Mesodermal cell (in vitro differentiated cells): ENCODE results near the gene RUBCN.
A peak's percentile ranks its signal among the peaks of the same experiment; 100 is the strongest.

ENCODE experiments used
- H3K27ac ChIP-seq: 2 replicates; pipeline ENCODE4 v1.7.0; 2013; ENCODE audit warnings: mild to moderate bottlenecking, low read depth, low read length, moderate library complexity; ENCODE audit not compliant: severe bottlenecking
- H3K36me3 ChIP-seq: 2 replicates; pipeline ENCODE4 v1.7.1; 2013; ENCODE audit warnings: mild to moderate bottlenecking, low read length, moderate library complexity; ENCODE audit not compliant: control insufficient read depth, insufficient read depth
- H3K4me1 ChIP-seq: one replicate; pipeline ENCODE4 v1.7.1; 2013; ENCODE audit warnings: mild to moderate bottlenecking, low read length; ENCODE audit not compliant: insufficient read depth, control insufficient read depth, poor library complexity, severe bottlenecking
- H3K4me3 ChIP-seq: 2 replicates; pipeline ENCODE4 v1.7.0; 2013; ENCODE audit warnings: low read length, control low read depth, mild to moderate bottlenecking; ENCODE audit not compliant: insufficient read depth, poor library complexity, severe bottlenecking; ENCODE audit errors: extremely low read depth
- H3K9me3 ChIP-seq: 2 replicates; pipeline ENCODE4 v1.7.1; 2013; ENCODE audit warnings: mild to moderate bottlenecking, low read length, moderate library complexity; ENCODE audit not compliant: control insufficient read depth
- WGBS, 2 experiments: methylation state at CpG; one replicate each; pipeline ENCODE4 v1.1.5; 2013; ENCODE audit warnings: missing lambda C conversion rate in 2 of 2; ENCODE audit not compliant: insufficient coverage in 2 of 2; 5-methylcytosine and 5-hydroxymethylcytosine counted together

The RUBCN gene

GRCh38 chr3:197750396-197750831, 13.7 kb upstream of the RUBCN start:
- H3K36me3 ChIP-seq: no peaks in the 10 kb centered on the region
- peak overlapping the region; percentile 86 for H3K27ac ChIP-seq
- no peaks in the 10 kb centered on the region for H3K9me3 ChIP-seq
- H3K4me3 ChIP-seq: peak overlapping the region; percentile 92
- peaks cover 15% of the 10 kb centered on the region for H3K4me1 ChIP-seq
- WGBS, 2 experiments: 0 to 1% methylated on average over 26 to 36 of the region's 43 CpGs

GRCh38 chr3:197749601-197750395, 13.1 kb upstream of the RUBCN start, which contains the start of gene FYTTD1:
Gene FYTTD1 (plus strand): TSS chr3:197749883. CDS start chr3:197749972, 89 bp downstream.
- Histone ChIP-seq H3K9me3 (no peaks in the 10 kb centered on the region), H3K4me1 (peaks cover 15% of the 10 kb centered on the region), H3K36me3 (no peaks in the 10 kb centered on the region), H3K4me3 (peak within 1 kb of the TSS; percentile 92), H3K27ac (peak within 1 kb of the TSS; percentile 86)
- WGBS, 2 experiments: 0% methylated on average over 54 to 88 of the region's 104 CpGs

GRCh38 chr3:197749315-197749600, 12.6 kb upstream of the RUBCN start:
- peak overlapping the region; percentile 92 for H3K4me3 ChIP-seq
- H3K9me3 ChIP-seq: no peaks in the 10 kb centered on the region
- H3K27ac ChIP-seq: peak overlapping the region; percentile 86
- H3K36me3 ChIP-seq: no peaks in the 10 kb centered on the region
- peaks cover 15% of the 10 kb centered on the region for H3K4me1 ChIP-seq
- 1 to 5% methylated on average over 17 to 18 of the region's 18 CpGs for WGBS, 2 experiments

GRCh38 chr3:197748597-197749314, 12.1 kb upstream of the RUBCN start:
- no peaks in the 10 kb centered on the region for H3K9me3 ChIP-seq
- H3K4me1 ChIP-seq: peaks cover 15% of the 10 kb centered on the region
- H3K36me3 ChIP-seq: no peaks in the 10 kb centered on the region
- H3K4me3 ChIP-seq: peak overlapping the region; percentile 92
- 57 to 67% methylated on average over 5 to 6 of the region's 12 CpGs for WGBS, 2 experiments
- peak overlapping the region; percentile 86 for H3K27ac ChIP-seq

GRCh38 chr3:197746801-197747237, 10.1 kb upstream of the RUBCN start:
- WGBS, 2 experiments: 80 to 89% methylated on average over 1 of the region's 4 CpGs
- H3K4me3 ChIP-seq: no peak overlapping the region
- H3K36me3 ChIP-seq: no peaks in the 10 kb centered on the region
- no peaks in the 10 kb centered on the region for H3K9me3 ChIP-seq
- peak overlapping the region; percentile 7 for H3K27ac ChIP-seq
- H3K4me1 ChIP-seq: peaks cover 9% of the 10 kb centered on the region

- H3K36me3 ChIP-seq: no peaks in the 10 kb centered on the region
- WGBS, 2 experiments: 100% methylated on average over 2 of the region's 3 CpGs; no CpG with 5 or more reads in 1 of the 2 experiments
- H3K4me3 ChIP-seq: no peak overlapping the region
- peak overlapping the region; percentile 7 for H3K27ac ChIP-seq
- peaks cover 6% of the 10 kb centered on the region for H3K4me1 ChIP-seq
- H3K9me3 ChIP-seq: no peaks in the 10 kb centered on the region
These were observed 9.5 kb upstream of the RUBCN start for GRCh38 chr3:197746209-197746608.

GRCh38 chr3:197742787-197743186, 6.1 kb upstream of the RUBCN start:
- H3K36me3 ChIP-seq: no peaks in the 10 kb centered on the region
- H3K9me3 ChIP-seq: no peaks in the 10 kb centered on the region
- H3K27ac ChIP-seq: no peak overlapping the region
- 81 to 87% methylated on average over 2 to 3 of the region's 3 CpGs for WGBS, 2 experiments
- H3K4me1 ChIP-seq: peaks cover 9% of the 10 kb centered on the region
- H3K4me3 ChIP-seq: no peak overlapping the region

GRCh38 chr3:197737749-197738462, 1.2 kb upstream of the RUBCN start:
- Histone ChIP-seq H3K9me3 (no peaks in the 10 kb centered on the region), H3K27ac (no peak overlapping the region)

GRCh38 chr3:197737319-197737649, 580 bp upstream of the RUBCN start:
- Histone ChIP-seq H3K36me3 (no peaks in the 10 kb centered on the region), H3K9me3 (no peaks in the 10 kb centered on the region), H3K4me3 (peak overlapping the region; percentile 74), H3K27ac (peak overlapping the region; percentile 74), H3K4me1 (peaks cover 9% of the 10 kb centered on the region)
- 0 to 1% methylated on average over 5 to 6 of the region's 6 CpGs for WGBS, 2 experiments

More at GRCh38 chr3:197737749-197738462, 1.2 kb upstream of the RUBCN start:
- peak overlapping the region; percentile 74 for H3K4me3 ChIP-seq
- no peaks in the 10 kb centered on the region for H3K36me3 ChIP-seq
- H3K4me1 ChIP-seq: peaks cover 9% of the 10 kb centered on the region
- 77 to 85% methylated on average over 7 of the region's 11 CpGs for WGBS, 2 experiments

- Histone ChIP-seq H3K27ac (no peak overlapping the region), H3K9me3 (no peaks in the 10 kb centered on the region), H3K36me3 (no peaks in the 10 kb centered on the region), H3K4me1 (peaks cover 9% of the 10 kb centered on the region), H3K4me3 (peak overlapping the region; percentile 74)
- 2% methylated on average over 10 to 14 of the region's 17 CpGs for WGBS, 2 experiments
These were observed 654 bp downstream of the RUBCN start for GRCh38 chr3:197736010-197736490.
